KMS-11 (cell line): ENCODE data around the gene ANKDD1B.

ENCODE experiments used
- H2AFZ ChIP-seq: fragments of 200-600 bp; sonication (generic); 2 replicates; pipeline ENCODE4 v1.6.1; 2016; ENCODE audit warnings: antibody characterized with exemption, mixed run types, low read depth
- H3K27ac ChIP-seq: fragments of 200-600 bp; sonication (generic); 2 replicates; pipeline ENCODE4 v1.6.1; 2016; ENCODE audit warnings: mild to moderate bottlenecking, mixed run types
- H3K27me3 ChIP-seq: fragments of 200-600 bp; sonication (generic); 2 replicates; pipeline ENCODE4 v1.6.1; 2017; ENCODE audit warnings: mild to moderate bottlenecking, low read depth, mixed run types, moderate library complexity; ENCODE audit not compliant: insufficient read depth
- H3K36me3 ChIP-seq: fragments of 200-600 bp; sonication (generic); 2 replicates; pipeline ENCODE4 v1.6.1; 2017; ENCODE audit warnings: mild to moderate bottlenecking, mixed run types; ENCODE audit not compliant: insufficient read depth
- H3K4me1 ChIP-seq: fragments of 200-600 bp; sonication (generic); 2 replicates; pipeline ENCODE4 v1.6.1; 2016; ENCODE audit warnings: mild to moderate bottlenecking, low read depth, mixed run types; ENCODE audit not compliant: poor library complexity, severe bottlenecking
- H3K4me2 ChIP-seq: fragments of 200-600 bp; sonication (generic); 2 replicates; pipeline ENCODE4 v1.7.0; 2016; ENCODE audit warnings: mild to moderate bottlenecking, mixed run types
- H3K4me3 ChIP-seq: fragments of 200-600 bp; sonication (generic); IDR thresholded peaks from 2 replicates; pipeline ENCODE4 v1.6.1; 2017; ENCODE audit warnings: low read depth, low read length, mixed read lengths; ENCODE audit not compliant: insufficient read depth
- H3K79me2 ChIP-seq: fragments of 200-600 bp; sonication (generic); 2 replicates; pipeline ENCODE4 v1.6.1; 2016; ENCODE audit warnings: low read depth, mixed run types; ENCODE audit not compliant: insufficient read depth
- H3K9ac ChIP-seq: fragments of 200-600 bp; sonication (generic); 2 replicates; pipeline ENCODE4 v1.6.1; 2016; ENCODE audit warnings: mild to moderate bottlenecking, mixed run types
- H4K20me1 ChIP-seq: fragments of 200-600 bp; sonication (generic); 2 replicates; pipeline ENCODE4 v1.6.1; 2016; ENCODE audit warnings: mild to moderate bottlenecking, mixed run types; ENCODE audit not compliant: insufficient read depth
- TF ChIP-seq, protein P1 (sequence below): fragments of 200-600 bp; sonication (generic); conservative IDR thresholded peaks from 2 replicates; pipeline ENCODE4 v1.6.1; 2017; ENCODE audit warnings: low read depth, mild to moderate bottlenecking, antibody characterized with exemption, low read length, moderate library complexity, mixed read lengths

The ANKDD1B gene

DNA sequence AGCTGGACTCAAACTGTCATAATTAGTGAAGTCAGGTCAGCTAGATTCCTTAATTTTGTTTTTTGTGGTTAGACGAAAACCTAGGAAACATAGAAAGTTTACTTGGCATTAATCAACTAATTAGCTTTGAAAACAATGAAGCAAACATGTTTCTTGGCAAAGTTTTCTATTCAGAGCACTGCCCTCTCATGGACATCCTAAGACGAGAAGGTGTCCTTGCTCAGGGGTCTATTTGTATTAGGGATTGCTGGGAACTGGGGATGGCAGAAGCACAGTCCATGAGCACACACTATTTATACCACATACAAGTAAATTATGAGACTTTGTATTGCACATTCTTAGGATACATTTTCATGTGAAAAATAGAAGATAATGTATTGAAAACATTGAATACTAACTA lies 56.3 kb downstream of the ANKDD1B start:
- no peak overlapping the region for H3K27ac ChIP-seq

DNA sequence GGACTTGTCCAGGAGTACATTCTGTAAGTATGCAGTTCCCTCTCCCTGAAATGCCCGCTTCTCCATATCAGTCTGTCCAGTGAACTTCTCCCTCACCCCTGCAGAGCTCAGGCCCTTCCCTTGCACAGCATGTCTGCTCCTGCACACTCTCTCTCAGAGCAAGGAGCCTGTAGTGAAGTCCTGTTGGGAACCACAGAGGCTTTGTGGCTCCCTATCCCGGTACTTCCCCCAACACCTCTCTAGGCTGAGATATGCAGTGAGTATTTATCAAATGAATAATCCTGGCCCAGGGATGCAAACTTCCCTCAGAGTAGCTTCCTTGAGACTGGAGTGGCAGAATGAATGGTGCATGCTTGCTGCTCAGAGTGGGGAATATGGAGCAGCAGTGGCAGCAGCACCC lies 57.2 kb downstream of the ANKDD1B start:
- Histone ChIP-seq H2AFZ (peak overlapping the region; percentile 74), H3K9ac (no peak overlapping the region), H3K27me3 (no peaks in the 10 kb centered on the region), H3K36me3 (no peaks in the 10 kb centered on the region), H3K79me2 (no peaks in the 10 kb centered on the region), H4K20me1 (no peaks in the 10 kb centered on the region), H3K4me2 (peak overlapping the region; percentile 46), H3K27ac (no peak overlapping the region), H3K4me1 (peaks cover 11% of the 10 kb centered on the region), H3K4me3 (no peak overlapping the region)
- TF ChIP-seq, protein P1, sequence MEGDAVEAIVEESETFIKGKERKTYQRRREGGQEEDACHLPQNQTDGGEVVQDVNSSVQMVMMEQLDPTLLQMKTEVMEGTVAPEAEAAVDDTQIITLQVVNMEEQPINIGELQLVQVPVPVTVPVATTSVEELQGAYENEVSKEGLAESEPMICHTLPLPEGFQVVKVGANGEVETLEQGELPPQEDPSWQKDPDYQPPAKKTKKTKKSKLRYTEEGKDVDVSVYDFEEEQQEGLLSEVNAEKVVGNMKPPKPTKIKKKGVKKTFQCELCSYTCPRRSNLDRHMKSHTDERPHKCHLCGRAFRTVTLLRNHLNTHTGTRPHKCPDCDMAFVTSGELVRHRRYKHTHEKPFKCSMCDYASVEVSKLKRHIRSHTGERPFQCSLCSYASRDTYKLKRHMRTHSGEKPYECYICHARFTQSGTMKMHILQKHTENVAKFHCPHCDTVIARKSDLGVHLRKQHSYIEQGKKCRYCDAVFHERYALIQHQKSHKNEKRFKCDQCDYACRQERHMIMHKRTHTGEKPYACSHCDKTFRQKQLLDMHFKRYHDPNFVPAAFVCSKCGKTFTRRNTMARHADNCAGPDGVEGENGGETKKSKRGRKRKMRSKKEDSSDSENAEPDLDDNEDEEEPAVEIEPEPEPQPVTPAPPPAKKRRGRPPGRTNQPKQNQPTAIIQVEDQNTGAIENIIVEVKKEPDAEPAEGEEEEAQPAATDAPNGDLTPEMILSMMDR = no peak

More for the DNA sequence above, 56.3 kb downstream of the ANKDD1B start:
- Histone ChIP-seq H3K36me3 (no peaks in the 10 kb centered on the region), H4K20me1 (no peaks in the 10 kb centered on the region), H3K4me2 (no peak overlapping the region), H3K4me1 (peaks cover 11% of the 10 kb centered on the region), H3K27me3 (no peaks in the 10 kb centered on the region), H3K79me2 (no peaks in the 10 kb centered on the region), H3K4me3 (no peak overlapping the region), H2AFZ (no peak overlapping the region), H3K9ac (no peak overlapping the region)
- TF ChIP-seq, protein P1 = 0 out of 2 replicates have a peak, but pooled peaks have one; percentile 8

DNA sequence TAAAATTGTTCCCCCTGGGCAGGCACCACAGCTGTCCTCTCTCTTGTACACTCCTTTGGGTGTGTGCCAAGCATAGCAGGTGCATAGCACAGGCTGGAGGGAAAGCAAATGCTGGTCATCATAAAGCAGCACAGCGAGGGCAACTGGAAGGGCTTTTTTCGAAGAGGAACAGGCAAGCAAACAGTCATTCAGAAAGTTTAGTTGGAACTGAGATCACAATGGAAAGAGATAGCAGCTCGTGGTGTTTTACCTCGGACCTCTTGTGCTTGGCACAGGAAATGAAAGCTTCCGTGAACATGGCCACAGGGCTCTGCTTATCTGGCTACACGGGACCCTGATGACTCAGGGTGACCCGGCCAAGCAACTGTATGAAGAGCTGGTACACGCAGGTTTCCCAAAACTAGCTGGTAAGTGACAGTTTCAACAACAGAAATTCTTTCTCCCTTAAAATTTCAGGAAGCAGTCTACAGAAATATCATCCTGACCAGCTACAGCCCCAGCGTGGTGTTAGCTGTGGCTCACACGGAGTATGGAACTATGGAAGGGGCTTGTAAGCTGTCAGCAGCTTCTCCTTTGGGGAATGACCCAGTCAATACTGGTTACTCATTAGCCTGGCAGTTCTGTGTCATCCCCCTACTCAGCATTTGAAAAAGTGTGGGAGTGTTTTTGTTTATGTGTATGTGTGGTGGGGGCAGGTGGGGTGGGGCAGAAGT lies 57.9 kb downstream of the ANKDD1B start:
- Histone ChIP-seq H3K79me2 (no peaks in the 10 kb centered on the region), H3K4me1 (peaks cover 11% of the 10 kb centered on the region), H3K4me3 (no peak overlapping the region), H3K9ac (peak overlapping the region; percentile 56; the same call in 1 of the 2 replicates), H2AFZ (peak overlapping the region; percentile 74), H3K27ac (peak overlapping the region; percentile 50), H3K36me3 (no peaks in the 10 kb centered on the region), H4K20me1 (no peaks in the 10 kb centered on the region), H3K27me3 (no peaks in the 10 kb centered on the region), H3K4me2 (peak overlapping the region; percentile 46)
- TF ChIP-seq, protein P1 = no peak

DNA sequence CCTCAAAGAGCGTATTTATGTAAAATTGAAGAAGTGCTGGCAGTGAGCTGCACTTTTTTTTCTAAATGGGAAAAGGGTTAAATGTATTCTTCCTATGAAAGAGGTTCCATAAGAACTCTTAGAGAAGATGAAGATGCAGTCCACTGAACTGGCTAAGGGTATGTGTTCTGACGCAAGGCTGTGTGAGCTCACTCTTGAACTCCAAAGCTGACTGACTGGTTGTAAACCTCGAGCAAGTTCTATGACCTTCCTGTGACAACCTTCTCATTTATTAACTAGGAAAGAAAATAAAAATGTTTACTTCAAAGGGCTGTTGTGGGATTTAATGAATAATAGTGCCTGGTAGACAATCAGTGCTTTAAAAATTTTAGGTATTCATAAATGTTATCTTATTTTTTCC lies 59.3 kb downstream of the ANKDD1B start:
- Histone ChIP-seq H3K27ac (no peak overlapping the region), H2AFZ (no peak overlapping the region), H3K27me3 (no peaks in the 10 kb centered on the region), H3K9ac (no peak overlapping the region), H3K79me2 (no peaks in the 10 kb centered on the region), H3K4me2 (no peak overlapping the region; the same call in 1 of the 2 replicates), H3K4me3 (no peak overlapping the region), H3K36me3 (no peaks in the 10 kb centered on the region), H3K4me1 (peaks cover 11% of the 10 kb centered on the region), H4K20me1 (no peaks in the 10 kb centered on the region)
- TF ChIP-seq, protein P1 = no peak
